Loucy (cell line): Measurements from ENCODE around the gene EFCC1.

Experiments used
- H2AFZ ChIP-seq: fragments of 200-600 bp; sonication (generic); 2 replicates; pipeline ENCODE4 v1.6.0; 2016; ENCODE audit warnings: antibody characterized with exemption, mild to moderate bottlenecking, low read length, moderate library complexity
- H3F3A ChIP-seq: fragments of 200-600 bp; 2 replicates; pipeline ENCODE4 v1.6.0; 2016; ENCODE audit warnings: antibody characterized with exemption, low read depth, mild to moderate bottlenecking
- H3K27me3 ChIP-seq: fragments of 200-600 bp; sonication (generic); 2 replicates; pipeline ENCODE4 v1.6.1; 2014; ENCODE audit warnings: low read length, mild to moderate bottlenecking; ENCODE audit not compliant: insufficient read depth, poor library complexity, severe bottlenecking
- H3K36me3 ChIP-seq: fragments of 200-600 bp; sonication (generic); 2 replicates; pipeline ENCODE4 v1.6.1; 2016; ENCODE audit warnings: low read length; ENCODE audit not compliant: insufficient read depth
- H3K4me1 ChIP-seq: fragments of 200-600 bp; sonication (generic); 2 replicates; pipeline ENCODE4 v1.5.1; 2014; ENCODE audit warnings: low read length, mild to moderate bottlenecking; ENCODE audit not compliant: insufficient read depth, poor library complexity, severe bottlenecking
- H3K4me2 ChIP-seq: fragments of 200-600 bp; sonication (generic); 2 replicates; pipeline ENCODE4 v1.6.0; 2014; ENCODE audit warnings: antibody characterized with exemption, low read length, low read depth, mild to moderate bottlenecking; ENCODE audit not compliant: poor library complexity, severe bottlenecking
- H3K4me3 ChIP-seq: fragments of 200-600 bp; sonication (generic); 2 replicates; pipeline ENCODE4 v1.5.1; 2014; ENCODE audit warnings: low read length, mild to moderate bottlenecking, mixed read lengths; ENCODE audit not compliant: poor library complexity, severe bottlenecking
- H3K79me2 ChIP-seq: fragments of 200-600 bp; sonication (generic); 2 replicates; pipeline ENCODE4 v1.6.1; 2014; ENCODE audit warnings: low read length; ENCODE audit not compliant: insufficient read depth
- H3K9ac ChIP-seq: fragments of 200-600 bp; sonication (generic); 2 replicates; pipeline ENCODE4 v1.6.0; 2014; ENCODE audit warnings: mild to moderate bottlenecking, low read depth, low read length, moderate library complexity; ENCODE audit not compliant: poor library complexity, severe bottlenecking
- H3K9me2 ChIP-seq: fragments of 200-600 bp; sonication (generic); replicated peaks from 2 replicates; pipeline ENCODE4 v1.6.1; 2016; ENCODE audit warnings: low read depth, low read length, mixed read lengths
- H3K9me3 ChIP-seq: fragments of 200-600 bp; sonication (generic); 2 replicates; pipeline ENCODE4 v1.6.1; 2014; ENCODE audit warnings: mild to moderate bottlenecking, antibody characterized with exemption, low read length, low read depth; ENCODE audit not compliant: insufficient read depth
- H4K20me1 ChIP-seq: fragments of 200-600 bp; sonication (generic); 2 replicates; pipeline ENCODE4 v1.6.0; 2014; ENCODE audit warnings: antibody characterized with exemption, low read length, mild to moderate bottlenecking; ENCODE audit not compliant: insufficient read depth, poor library complexity, severe bottlenecking
- EZH2phosphoT487 ChIP-seq: fragments of 200-600 bp; IDR thresholded peaks from 2 replicates; pipeline ENCODE4 v1.6.1; 2018; ENCODE audit warnings: antibody characterized with exemption, mild to moderate bottlenecking, moderate library complexity, borderline replicate concordance
- TF ChIP-seq, protein P1 (sequence below): fragments of 200-600 bp; sonication (generic); conservative IDR thresholded peaks from 2 replicates; pipeline ENCODE4 v1.5.1; 2014; ENCODE audit warnings: mild to moderate bottlenecking, antibody characterized with exemption, low read length

The EFCC1 gene

GRCh38 chr3:129023008-129023358, 21.9 kb downstream of the EFCC1 start:
- no peaks in the 10 kb centered on the region for H3K27me3 ChIP-seq
- H3K4me2 ChIP-seq: no peak overlapping the region
- H3K9me3 ChIP-seq: no peaks in the 10 kb centered on the region
- no peaks in the 10 kb centered on the region for H3F3A ChIP-seq
- no peak overlapping the region for H2AFZ ChIP-seq
- no peak for TF ChIP-seq EZH2phosphoT487
- TF ChIP-seq, protein P1, sequence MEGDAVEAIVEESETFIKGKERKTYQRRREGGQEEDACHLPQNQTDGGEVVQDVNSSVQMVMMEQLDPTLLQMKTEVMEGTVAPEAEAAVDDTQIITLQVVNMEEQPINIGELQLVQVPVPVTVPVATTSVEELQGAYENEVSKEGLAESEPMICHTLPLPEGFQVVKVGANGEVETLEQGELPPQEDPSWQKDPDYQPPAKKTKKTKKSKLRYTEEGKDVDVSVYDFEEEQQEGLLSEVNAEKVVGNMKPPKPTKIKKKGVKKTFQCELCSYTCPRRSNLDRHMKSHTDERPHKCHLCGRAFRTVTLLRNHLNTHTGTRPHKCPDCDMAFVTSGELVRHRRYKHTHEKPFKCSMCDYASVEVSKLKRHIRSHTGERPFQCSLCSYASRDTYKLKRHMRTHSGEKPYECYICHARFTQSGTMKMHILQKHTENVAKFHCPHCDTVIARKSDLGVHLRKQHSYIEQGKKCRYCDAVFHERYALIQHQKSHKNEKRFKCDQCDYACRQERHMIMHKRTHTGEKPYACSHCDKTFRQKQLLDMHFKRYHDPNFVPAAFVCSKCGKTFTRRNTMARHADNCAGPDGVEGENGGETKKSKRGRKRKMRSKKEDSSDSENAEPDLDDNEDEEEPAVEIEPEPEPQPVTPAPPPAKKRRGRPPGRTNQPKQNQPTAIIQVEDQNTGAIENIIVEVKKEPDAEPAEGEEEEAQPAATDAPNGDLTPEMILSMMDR: no peak
- no peak overlapping the region for H3K4me3 ChIP-seq
- peaks cover 18% of the 10 kb centered on the region for H3K4me1 ChIP-seq
- no peaks in the 10 kb centered on the region for H4K20me1 ChIP-seq
- H3K36me3 ChIP-seq: no peaks in the 10 kb centered on the region
- H3K9me2 ChIP-seq: no peaks in the 10 kb centered on the region
- peaks cover 13% of the 10 kb centered on the region; the same call in 1 of the 2 replicates for H3K79me2 ChIP-seq
- no peak overlapping the region for H3K9ac ChIP-seq

DNA sequence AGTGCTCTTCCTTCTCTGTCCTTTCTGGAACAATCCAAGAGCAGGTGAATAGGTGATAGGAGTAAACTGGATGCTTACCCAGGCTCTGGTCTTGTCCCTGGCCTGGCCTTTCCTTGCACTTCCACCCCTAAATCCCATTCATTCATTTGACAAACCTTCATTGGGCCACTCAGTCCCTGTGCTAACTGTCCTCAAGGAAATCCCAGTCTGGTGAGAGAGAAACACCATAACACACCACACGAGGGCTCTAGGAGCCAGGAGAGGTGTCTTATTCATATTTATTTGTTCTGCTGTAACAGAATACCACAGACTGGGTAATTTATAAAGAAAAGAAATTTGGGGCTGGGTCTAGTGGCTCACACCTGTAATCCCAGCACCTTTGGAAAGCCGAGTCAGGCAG, 22.8 kb downstream of the EFCC1 start:
- Histone ChIP-seq H3K9ac (no peak overlapping the region), H3K9me3 (no peaks in the 10 kb centered on the region), H3F3A (no peaks in the 10 kb centered on the region), H3K4me3 (no peak overlapping the region), H3K4me2 (no peak overlapping the region), H2AFZ (no peak overlapping the region), H3K79me2 (peaks cover 13% of the 10 kb centered on the region; the same call in 1 of the 2 replicates), H3K27me3 (no peaks in the 10 kb centered on the region), H4K20me1 (no peaks in the 10 kb centered on the region), H3K4me1 (peaks cover 16% of the 10 kb centered on the region), H3K9me2 (no peaks in the 10 kb centered on the region), H3K36me3 (no peaks in the 10 kb centered on the region)
- TF ChIP-seq, protein P1: peak; percentile 50
- no peak for TF ChIP-seq EZH2phosphoT487

DNA sequence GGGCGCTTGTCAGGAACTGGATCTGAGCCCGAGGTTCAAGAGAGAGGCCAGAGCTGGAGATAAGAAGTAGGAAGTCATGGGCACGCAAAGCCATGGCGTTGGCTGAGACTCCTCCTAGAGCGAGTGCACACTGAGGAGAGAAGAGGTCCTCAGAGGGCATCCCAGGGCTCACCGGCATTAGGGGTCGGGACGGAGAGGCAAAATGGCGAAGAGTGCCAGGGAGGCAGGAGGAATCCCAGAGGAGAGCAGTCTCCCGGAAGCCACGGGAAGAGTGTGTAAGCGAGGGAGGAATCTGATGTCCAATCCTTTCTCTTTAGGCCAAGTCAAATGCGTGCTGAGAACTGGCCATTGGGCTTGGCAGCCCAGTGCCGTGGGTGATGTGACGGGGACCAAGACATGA, 24.0 kb downstream of the EFCC1 start:
- Histone ChIP-seq H3K79me2 (peaks cover 13% of the 10 kb centered on the region; the same call in 1 of the 2 replicates), H3K4me1 (peaks cover 16% of the 10 kb centered on the region), H3K36me3 (no peaks in the 10 kb centered on the region), H4K20me1 (no peaks in the 10 kb centered on the region), H2AFZ (no peak overlapping the region), H3K4me2 (peak overlapping the region; percentile 98), H3K9me2 (no peaks in the 10 kb centered on the region), H3K4me3 (no peak overlapping the region), H3F3A (no peaks in the 10 kb centered on the region), H3K9ac (no peak overlapping the region), H3K27me3 (no peaks in the 10 kb centered on the region), H3K9me3 (no peaks in the 10 kb centered on the region)
- TF ChIP-seq, protein P1: no peak
